Fibroblast of lung (primary cell): ENCODE measurements around the gene OTOGL.

ENCODE experiments used
- CTCF ChIP-seq, 2 donors: IDR thresholded peaks in 1 of 2; conservative IDR thresholded peaks in 1 of 2; 1 replicate in 1 of 2; 2 replicates in 1 of 2; pipeline ENCODE4 v1.5.1; 2011 to 2012; ENCODE audit warnings: low read length in 2 of 2, control low read depth in 1 of 2, inconsistent platforms in 1 of 2, low read depth in 1 of 2, mild to moderate bottlenecking in 1 of 2
- EZH2 ChIP-seq: IDR thresholded peaks from 2 replicates; pipeline ENCODE4 v1.5.1; 2012; ENCODE audit warnings: low read length, control low read depth, mild to moderate bottlenecking; ENCODE audit errors: missing control alignments

DNA sequence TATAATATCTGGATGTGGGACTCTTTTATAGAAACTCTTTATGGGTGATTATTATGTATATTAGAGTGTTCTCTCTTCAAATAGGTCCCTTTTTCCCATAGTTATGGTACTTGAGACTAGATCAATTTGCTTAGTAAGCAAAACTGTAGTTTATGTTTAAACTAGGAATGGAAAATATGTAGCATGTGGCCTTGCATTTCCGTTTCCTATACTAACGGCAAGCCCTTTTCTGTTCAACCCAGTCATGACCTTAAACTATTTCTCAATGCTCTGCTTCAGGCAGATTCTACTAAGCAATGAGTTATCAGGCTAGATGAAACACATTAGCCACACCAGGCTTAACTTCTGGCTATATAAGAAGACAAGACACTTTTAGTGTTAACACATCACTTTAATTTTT is 84.6 kb downstream of the OTOGL start:
- TF ChIP-seq CTCF (conservative IDR thresholded peaks at IDR 0.05 in 1 of 2, IDR thresholded peaks at IDR 0.05 in 1 of 2; ENCODE audit: low read depth in 1 of 2, low read length in 2 of 2) (no peak), EZH2 (no peak)
